ENCODE data around the gene GFAP.

GFAP gene

DNA sequence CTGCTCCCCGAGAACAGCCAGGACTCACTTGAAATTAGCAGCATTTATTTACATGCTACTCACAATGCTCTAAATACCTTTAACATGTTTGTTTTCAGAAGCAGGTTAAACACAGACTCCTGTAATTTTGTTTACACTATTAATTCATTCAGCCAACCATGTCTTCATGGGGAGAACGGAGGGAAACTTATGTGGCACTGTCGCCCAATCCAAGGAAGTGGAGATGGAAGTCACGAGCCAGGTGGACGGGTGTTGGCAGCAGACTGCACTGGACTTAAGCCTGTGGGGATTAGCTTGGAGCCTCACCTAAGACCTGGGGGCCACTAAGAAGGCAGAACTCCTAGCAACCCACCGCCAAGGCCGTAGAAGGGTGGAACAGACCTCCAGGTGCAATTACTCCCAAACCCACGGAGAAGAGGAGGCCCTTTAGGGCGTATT is 8.8 kb upstream of the GFAP start:
- Mint-ChIP-seq H3K27me3 (peaks cover 10% of the 10 kb centered on the region), H3K4me3 (no peak overlapping the region), H3K4me1 (peaks cover 5% of the 10 kb centered on the region), H3K27ac (no peak overlapping the region), H3K9me3 (no peaks in the 10 kb centered on the region), H3K36me3 (ENCODE audit: low read depth) (peaks cover 11% of the 10 kb centered on the region)
- DNase-seq (no peak), ATAC-seq (no peak)

DNA sequence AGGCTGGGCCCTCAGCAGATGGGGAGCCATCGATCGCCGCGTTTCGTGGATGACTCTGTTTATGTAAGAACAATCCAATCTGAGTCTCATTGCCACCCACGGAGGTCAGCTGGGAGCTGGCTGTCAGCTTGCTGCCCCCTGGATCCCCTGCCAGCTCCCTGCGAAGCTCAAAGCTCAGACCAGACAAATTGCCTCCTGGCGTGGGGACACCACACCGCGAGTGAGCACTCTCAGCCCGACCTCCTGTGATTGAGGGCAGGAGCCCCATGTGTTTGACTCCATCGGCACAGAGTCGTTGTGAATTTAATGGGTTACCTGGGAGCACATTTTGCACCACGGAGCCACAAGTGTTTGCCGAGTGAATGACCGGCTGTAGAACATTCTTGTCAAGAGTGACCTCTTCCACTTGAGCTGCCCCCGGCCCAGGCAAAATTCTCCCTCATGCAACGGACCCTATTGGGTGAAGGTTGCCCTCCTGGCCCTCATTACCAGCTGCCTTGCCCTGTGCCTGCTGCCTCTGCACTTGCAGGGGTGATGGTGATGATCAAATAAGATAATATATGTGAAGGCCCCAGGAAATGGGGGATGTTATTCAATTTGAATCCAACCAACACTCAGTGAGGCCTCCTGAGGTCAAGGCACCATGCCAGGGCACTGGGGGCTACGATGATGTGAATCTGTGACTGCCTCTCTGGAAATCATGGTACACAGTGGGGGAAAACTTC is 7.6 kb upstream of the GFAP start:
- no peak for DNase-seq

DNA sequence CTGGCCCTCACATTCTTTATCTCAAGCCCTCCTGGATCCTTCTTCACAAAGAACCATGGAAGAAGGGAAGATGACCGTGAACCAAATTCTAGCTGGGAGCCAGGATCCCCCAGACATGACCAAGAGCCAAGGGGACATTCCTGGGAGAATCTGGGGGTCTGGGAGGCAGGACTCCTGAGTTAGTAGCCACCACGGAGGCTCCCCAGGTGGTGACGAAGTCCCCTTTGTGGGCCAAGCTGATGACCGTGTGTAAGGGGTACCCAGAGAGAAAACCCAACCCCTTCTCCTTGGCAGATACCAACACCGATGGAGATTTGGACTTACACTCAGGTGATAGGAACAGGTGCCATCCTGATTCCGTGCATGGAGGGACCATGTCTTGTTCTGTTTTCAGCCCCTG is 6.8 kb upstream of the GFAP start:
- Mint-ChIP-seq H3K4me1 (peaks cover 5% of the 10 kb centered on the region), H3K27me3 (peaks cover 10% of the 10 kb centered on the region), H3K36me3 (ENCODE audit: low read depth) (peaks cover 7% of the 10 kb centered on the region), H3K27ac (no peak overlapping the region), H3K9me3 (no peaks in the 10 kb centered on the region), H3K4me3 (no peak overlapping the region)
- no peak for DNase-seq
- ATAC-seq, result no peak

More for the DNA sequence above, 7.6 kb upstream of the GFAP start:
- H3K4me3 Mint-ChIP-seq, result no peak overlapping the region
- no peak overlapping the region for H3K27ac Mint-ChIP-seq
- no peak for ATAC-seq
- peaks cover 9% of the 10 kb centered on the region for H3K36me3 Mint-ChIP-seq (ENCODE audit: low read depth)
- peaks cover 5% of the 10 kb centered on the region for H3K4me1 Mint-ChIP-seq
- H3K27me3 Mint-ChIP-seq, result peaks cover 10% of the 10 kb centered on the region
- H3K9me3 Mint-ChIP-seq, result no peaks in the 10 kb centered on the region

DNA sequence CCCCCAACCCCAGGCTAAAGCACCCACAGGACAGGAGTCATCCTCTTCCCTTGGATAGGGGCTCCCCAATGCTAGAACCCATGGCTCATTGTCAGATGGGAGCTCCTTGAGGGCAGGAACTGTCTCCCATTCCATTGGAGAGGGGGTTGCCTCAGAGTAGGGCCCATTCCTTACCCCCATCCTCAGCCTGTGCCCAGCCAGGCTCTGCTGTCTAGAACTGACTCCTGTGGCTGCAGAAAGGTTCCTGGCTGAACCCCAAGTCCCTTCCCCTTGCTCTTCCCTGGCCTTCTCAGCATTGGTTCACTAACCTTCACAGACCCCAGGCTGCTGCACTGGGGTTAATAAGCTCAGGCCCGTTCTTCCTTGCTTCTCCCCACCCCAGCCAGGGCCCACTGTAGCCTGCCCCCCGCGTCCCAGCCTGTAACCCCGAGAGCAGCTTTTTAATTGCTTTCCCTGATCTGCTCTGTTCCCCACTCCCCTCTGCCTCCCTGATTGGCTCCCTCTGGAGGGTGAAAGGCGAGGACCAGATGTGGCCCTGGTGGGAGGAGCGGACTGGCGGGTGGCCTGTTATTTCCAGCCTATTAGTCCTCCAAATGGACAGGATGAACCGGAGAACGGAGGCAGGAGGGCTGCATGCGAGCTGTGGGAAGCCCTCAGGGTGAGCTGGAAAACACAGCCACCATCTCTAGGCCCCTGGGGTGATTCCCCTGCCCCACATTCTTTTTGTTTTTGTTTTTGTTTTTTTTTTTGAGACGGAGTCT is 6.0 kb upstream of the GFAP start:
- Mint-ChIP-seq H3K27me3 (peaks cover 10% of the 10 kb centered on the region), H3K9me3 (no peaks in the 10 kb centered on the region), H3K4me3 (no peak overlapping the region), H3K4me1 (peaks cover 5% of the 10 kb centered on the region), H3K36me3 (ENCODE audit: low read depth) (peaks cover 5% of the 10 kb centered on the region), H3K27ac (no peak overlapping the region)
- ATAC-seq (no peak), DNase-seq (no peak)

DNA sequence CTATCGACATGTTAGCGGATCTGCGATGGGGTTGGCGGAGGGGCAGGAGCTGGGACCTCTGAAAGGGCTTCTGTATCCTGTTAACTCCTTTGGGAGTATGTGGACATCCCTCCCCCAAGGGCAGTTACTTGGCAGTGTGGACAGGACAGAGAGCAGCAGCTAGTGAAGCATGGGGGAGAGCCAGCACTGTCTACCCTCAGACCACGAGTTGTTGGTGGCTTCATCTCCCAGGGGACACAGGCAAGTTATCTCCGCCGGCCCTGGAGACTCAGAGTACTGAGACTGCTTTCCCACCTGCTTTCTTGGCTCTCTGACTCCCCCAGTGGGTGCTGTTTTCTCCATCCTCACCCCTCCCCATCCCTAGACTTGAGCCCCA is 5.3 kb upstream of the GFAP start:
- ATAC-seq (no peak), DNase-seq (no peak)
- Mint-ChIP-seq H3K4me1 (peaks cover 5% of the 10 kb centered on the region), H3K27ac (no peak overlapping the region), H3K9me3 (no peaks in the 10 kb centered on the region), H3K36me3 (ENCODE audit: low read depth) (peaks cover under 1% of the 10 kb centered on the region), H3K4me3 (no peak overlapping the region), H3K27me3 (peaks cover 13% of the 10 kb centered on the region)

DNA sequence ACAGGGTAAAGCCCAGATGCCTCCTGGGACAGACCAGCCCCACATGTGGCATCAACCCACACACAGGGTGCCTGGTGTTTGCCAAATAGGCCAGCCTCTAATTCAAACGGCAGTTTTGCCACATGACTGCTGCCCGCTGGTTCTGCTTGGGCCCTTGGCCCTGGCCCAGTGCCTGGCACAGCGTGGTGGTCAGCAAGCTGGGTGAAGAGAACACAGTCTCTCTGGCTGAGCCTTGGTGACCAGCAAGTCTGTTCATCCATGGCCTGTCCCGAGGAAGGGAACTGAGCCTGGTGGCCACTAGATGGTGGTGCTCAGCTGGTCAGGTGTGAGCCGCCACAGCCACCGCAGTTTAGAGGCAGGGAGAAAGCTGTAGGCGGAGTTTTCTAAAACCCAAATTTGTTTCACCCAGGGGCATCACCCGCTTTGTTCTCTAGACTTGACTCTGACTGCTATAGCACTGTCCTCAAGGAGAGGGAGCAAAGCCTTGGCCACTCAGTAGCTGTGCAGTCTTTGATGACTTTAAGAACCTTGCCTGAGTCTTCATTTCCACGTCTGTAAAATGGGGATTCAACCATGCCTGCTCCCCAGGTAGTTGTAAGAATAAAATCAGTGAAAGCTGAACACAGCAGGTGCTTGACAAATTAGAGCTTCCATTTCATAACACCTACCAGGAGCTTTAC is 4.7 kb upstream of the GFAP start:
- no peak overlapping the region for H3K27ac Mint-ChIP-seq
- H3K27me3 Mint-ChIP-seq, result peaks cover 13% of the 10 kb centered on the region
- peaks cover 5% of the 10 kb centered on the region for H3K4me1 Mint-ChIP-seq
- H3K9me3 Mint-ChIP-seq, result no peaks in the 10 kb centered on the region
- H3K4me3 Mint-ChIP-seq, result no peak overlapping the region
- H3K36me3 Mint-ChIP-seq (ENCODE audit: low read depth), result no peaks in the 10 kb centered on the region
- DNase-seq, result peak; percentile 62
- peak; percentile 73 for ATAC-seq

DNA sequence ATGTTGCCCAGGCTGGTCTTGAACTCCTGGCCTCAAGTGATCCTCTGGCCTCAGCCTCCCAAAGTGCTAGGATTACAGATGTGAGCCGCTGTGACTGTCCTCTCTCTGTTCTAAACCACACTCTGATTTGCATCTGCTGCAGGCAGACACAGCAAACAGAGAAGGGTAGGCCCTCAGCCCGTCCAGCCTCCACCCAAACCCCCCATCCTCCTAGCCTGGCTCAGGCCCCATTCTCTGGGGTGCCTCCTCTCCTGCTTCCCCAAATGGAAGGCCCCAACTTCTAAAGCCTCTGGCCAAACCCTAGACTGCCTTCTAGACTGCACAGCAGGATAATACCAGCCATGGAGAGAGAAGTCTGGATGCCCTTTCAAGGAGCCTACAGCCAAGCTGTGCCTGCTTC is 4.1 kb upstream of the GFAP start:
- H3K9me3 Mint-ChIP-seq, result no peaks in the 10 kb centered on the region
- DNase-seq, result no peak
- no peak for ATAC-seq
- no peaks in the 10 kb centered on the region for H3K36me3 Mint-ChIP-seq (ENCODE audit: low read depth)
- peaks cover 13% of the 10 kb centered on the region for H3K27me3 Mint-ChIP-seq
- H3K4me1 Mint-ChIP-seq, result peaks cover 5% of the 10 kb centered on the region
- no peak overlapping the region for H3K4me3 Mint-ChIP-seq
- H3K27ac Mint-ChIP-seq, result no peak overlapping the region

DNA sequence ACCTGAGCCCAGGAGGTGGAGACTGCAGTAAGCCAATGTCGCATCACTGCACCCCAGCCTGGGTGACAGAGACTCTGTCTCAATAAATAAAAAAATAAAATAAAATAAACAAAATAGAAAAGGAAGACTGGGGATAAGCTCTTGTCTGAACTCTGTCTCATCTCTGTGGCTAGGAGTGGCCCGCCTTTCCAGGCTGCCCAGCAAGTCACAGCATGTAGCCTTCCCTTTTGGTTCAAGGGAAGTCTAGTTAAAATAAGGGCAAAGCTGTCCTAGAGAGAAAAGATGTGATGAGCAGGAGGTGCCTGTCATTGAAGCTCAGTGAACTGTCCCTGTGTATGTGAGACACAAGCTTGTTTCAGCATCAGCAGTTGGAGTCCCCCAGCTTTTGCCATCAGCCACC is 2.7 kb upstream of the GFAP start:
- Mint-ChIP-seq H3K36me3 (ENCODE audit: low read depth) (no peaks in the 10 kb centered on the region), H3K9me3 (no peaks in the 10 kb centered on the region), H3K4me1 (peaks cover 5% of the 10 kb centered on the region), H3K27ac (no peak overlapping the region), H3K27me3 (peaks cover 19% of the 10 kb centered on the region), H3K4me3 (no peak overlapping the region)
- no peak for DNase-seq
- ATAC-seq, result no peak

DNA sequence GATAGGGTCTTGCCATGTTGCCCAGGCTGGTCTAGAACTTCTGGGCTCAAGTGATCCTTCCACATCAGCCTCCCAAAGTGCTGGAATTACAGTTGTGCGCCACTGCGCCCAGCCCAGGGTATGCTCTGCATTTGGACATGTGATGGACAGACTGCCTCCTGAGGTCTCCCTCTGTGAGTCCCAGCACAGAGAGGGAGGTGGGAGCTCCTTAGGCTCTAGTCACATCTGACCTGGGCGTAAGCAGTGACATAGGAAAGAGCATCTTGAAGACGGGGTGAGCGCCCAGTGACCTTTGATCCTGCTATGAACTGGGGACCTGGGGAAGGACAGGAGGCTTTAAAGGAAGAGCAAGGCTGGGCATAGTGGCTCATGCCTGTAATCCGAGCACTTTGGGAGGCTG is 2.2 kb upstream of the GFAP start:
- H3K36me3 Mint-ChIP-seq (ENCODE audit: low read depth), result no peaks in the 10 kb centered on the region
- peaks cover 22% of the 10 kb centered on the region for H3K27me3 Mint-ChIP-seq
- H3K4me3 Mint-ChIP-seq, result no peak overlapping the region
- H3K4me1 Mint-ChIP-seq, result peaks cover 5% of the 10 kb centered on the region
- H3K9me3 Mint-ChIP-seq, result no peaks in the 10 kb centered on the region
- no peak for ATAC-seq
- H3K27ac Mint-ChIP-seq, result no peak overlapping the region
- DNase-seq, result no peak

DNA sequence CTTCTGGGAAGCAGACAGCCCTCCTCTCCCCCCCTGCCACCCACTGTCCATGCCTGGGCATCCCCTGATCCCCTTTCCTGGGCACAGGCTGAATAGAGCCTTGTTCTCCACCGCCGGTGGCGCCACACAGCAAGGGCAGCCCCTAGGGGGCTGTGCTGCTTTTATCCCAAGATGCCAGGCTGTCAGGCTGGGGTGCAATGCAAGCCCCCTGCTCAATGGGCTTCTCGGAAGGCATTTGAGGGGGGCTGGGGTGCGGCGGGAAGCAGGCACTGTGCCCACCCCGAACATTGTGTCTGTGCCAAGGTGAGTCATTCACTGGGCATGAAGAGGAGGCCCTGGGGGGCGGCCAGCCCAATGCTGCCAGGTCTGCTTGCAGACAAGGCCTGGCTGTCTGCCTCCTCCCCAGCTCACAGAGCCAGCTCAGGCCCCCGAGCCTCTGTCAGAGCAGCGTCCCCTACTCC is 1.5 kb upstream of the GFAP start:
- Mint-ChIP-seq H3K9me3 (no peaks in the 10 kb centered on the region), H3K36me3 (ENCODE audit: low read depth) (no peaks in the 10 kb centered on the region), H3K4me3 (no peak overlapping the region), H3K27me3 (peaks cover 25% of the 10 kb centered on the region), H3K4me1 (peaks cover 5% of the 10 kb centered on the region), H3K27ac (no peak overlapping the region)
- ATAC-seq, result no peak
- no peak for DNase-seq

DNA sequence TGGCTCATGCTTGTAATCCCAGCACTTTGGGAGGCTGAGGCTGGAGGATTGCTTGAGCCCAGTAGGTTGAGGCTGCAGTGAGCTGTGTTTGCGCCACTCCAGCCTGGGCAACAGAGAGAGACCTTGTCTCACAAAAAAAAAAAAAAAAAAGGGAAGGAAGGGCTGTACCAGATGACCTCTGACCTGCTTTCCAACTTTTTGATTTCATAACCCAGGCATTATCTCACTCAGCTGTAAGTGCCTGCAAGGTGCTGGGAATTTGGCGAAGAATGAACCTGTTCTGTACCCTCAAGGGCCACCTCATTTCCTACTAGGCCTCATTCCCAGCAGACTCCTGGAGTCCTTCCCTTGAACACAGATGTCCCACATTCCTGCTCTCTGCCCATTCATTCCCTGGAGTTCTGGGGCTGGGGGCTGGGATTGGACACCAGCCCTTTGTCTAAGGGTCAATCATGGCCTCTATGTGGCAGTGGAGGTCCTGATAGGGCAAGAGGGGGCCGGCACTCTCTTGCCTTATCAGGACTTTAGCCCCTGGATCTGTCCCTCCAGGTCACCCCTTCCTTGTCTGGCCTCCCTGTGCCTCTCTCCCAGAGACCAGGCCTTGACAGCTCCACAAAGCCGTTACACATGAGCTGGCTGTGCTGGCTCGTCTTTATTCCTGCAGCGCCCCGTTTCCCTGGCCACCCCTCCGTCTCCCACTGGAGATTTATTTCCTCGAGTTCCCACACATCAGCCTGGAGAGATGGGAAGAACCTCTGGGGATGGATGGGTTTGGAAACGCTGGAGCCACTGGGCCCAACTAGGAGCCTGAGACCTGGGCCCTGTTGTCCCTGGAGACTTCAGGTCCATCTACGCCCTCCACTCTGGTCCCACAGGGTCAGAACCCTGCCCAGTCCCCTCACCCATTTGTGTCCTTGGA is 821 bp upstream of the GFAP start:
- Mint-ChIP-seq H3K36me3 (ENCODE audit: low read depth) (no peaks in the 10 kb centered on the region), H3K27ac (no peak overlapping the region), H3K27me3 (peaks cover 30% of the 10 kb centered on the region), H3K4me1 (peaks cover 5% of the 10 kb centered on the region), H3K9me3 (no peaks in the 10 kb centered on the region), H3K4me3 (no peak overlapping the region)
- ATAC-seq, result no peak
- no peak for DNase-seq

DNA sequence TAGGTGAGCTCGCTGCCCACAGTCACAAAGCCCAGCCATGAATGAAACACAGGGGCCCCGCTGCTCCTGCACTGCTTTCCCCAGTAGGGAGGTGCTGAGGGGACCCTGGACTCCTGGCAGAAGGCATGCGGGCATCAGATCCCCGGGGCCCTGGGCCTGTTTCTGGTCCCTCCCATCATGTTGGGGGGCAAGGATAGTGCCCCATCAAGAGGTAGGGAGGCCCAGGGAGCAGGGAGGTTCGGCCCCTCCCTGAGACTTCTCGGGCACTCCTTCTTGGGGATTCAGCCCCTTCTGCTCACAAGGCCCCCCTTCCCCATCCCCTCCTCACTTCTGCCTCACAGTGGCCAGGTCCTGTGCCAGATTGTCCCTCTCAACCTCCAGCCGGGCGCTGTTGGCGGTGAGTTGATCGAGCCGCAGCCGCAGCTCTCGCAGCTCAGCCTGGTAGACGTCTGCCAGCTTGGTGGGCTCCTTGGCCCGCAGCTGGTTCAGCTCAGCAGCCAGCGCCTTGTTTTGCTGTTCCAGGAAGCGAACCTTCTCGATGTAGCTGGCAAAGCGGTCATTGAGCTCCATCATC is 515 bp downstream of the GFAP start:
- H3K4me3 Mint-ChIP-seq, result no peak overlapping the region
- H3K4me1 Mint-ChIP-seq, result no peaks in the 10 kb centered on the region
- H3K27ac Mint-ChIP-seq, result no peak overlapping the region
- peaks cover 21% of the 10 kb centered on the region for H3K27me3 Mint-ChIP-seq
- DNase-seq (no peak), ATAC-seq (no peak)
- H3K36me3 Mint-ChIP-seq (ENCODE audit: low read depth), result no peaks in the 10 kb centered on the region
- H3K9me3 Mint-ChIP-seq, result no peaks in the 10 kb centered on the region

DNA sequence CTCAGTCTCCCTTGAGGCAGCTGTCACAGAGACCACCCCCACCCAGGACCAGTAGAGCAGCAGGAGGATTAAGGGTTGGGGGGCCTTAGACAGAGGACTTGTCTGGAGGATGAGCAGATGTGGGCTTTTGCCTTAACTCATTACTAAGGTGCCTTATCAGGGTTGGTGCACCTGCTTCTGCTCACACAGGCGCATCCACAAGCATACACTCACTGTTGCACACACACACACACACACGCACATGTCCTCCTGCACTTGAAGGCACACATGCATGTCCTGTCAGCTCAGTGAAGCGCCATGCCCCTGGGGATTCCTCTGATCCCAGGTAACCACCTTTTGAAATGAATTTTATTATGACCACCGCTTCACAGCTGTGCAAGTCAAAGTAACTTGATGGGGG is 1.2 kb downstream of the GFAP start:
- no peak overlapping the region for H3K27ac Mint-ChIP-seq
- DNase-seq, result no peak
- H3K9me3 Mint-ChIP-seq, result no peaks in the 10 kb centered on the region
- no peaks in the 10 kb centered on the region for H3K4me1 Mint-ChIP-seq
- peaks cover 21% of the 10 kb centered on the region for H3K27me3 Mint-ChIP-seq
- no peak overlapping the region for H3K4me3 Mint-ChIP-seq
- H3K36me3 Mint-ChIP-seq (ENCODE audit: low read depth), result no peaks in the 10 kb centered on the region
- no peak for ATAC-seq

DNA sequence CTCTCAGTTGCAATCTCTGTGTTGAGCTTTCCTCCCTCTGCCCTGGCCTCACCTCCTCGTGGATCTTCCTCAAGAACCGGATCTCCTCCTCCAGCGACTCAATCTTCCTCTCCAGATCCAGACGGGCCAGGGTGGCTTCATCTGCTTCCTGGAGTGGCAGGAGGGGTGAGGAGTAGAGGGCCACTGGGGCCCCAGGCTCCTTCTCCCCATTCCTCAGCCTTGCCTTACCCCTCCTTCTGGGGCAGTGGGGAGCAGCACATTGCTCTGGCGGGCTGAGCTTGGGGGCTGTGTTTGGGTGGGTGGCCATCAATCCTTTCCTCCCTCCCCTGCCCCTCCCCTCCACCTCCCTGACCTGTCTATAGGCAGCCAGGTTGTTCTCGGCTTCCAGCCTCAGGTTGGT is 1.6 kb downstream of the GFAP start:
- Mint-ChIP-seq H3K4me3 (no peak overlapping the region), H3K27ac (no peak overlapping the region), H3K4me1 (no peaks in the 10 kb centered on the region), H3K9me3 (no peaks in the 10 kb centered on the region), H3K27me3 (peaks cover 21% of the 10 kb centered on the region), H3K36me3 (ENCODE audit: low read depth) (no peaks in the 10 kb centered on the region)
- DNase-seq, result no peak
- no peak for ATAC-seq

All from activated naive CD8-positive, alpha-beta T cell treated with anti-CD3 and anti-CD28 coated beads, Interleukin-2, amount 50 U/mL, for 24 hours (primary cell).